UCSD-AML1 (cell line): ENCODE measurements around the gene TNF.

ENCODE experiments used
- DNase-seq: peaks from one replicate; lab custom pipeline; 2025; ENCODE audit not compliant: unreplicated experiment; lab: John Stamatoyannopoulos, UW

The TNF gene

GRCh38 chr6:31572041-31572911 lies 3.1 kb upstream of the TNF start, which contains the start of gene LTA:
Gene LTA, plus strand, starts transcription at chr6:31572289. Its CDS starts 454 bp downstream, at chr6:31572743.
- DNase-seq: no peak

DNA sequence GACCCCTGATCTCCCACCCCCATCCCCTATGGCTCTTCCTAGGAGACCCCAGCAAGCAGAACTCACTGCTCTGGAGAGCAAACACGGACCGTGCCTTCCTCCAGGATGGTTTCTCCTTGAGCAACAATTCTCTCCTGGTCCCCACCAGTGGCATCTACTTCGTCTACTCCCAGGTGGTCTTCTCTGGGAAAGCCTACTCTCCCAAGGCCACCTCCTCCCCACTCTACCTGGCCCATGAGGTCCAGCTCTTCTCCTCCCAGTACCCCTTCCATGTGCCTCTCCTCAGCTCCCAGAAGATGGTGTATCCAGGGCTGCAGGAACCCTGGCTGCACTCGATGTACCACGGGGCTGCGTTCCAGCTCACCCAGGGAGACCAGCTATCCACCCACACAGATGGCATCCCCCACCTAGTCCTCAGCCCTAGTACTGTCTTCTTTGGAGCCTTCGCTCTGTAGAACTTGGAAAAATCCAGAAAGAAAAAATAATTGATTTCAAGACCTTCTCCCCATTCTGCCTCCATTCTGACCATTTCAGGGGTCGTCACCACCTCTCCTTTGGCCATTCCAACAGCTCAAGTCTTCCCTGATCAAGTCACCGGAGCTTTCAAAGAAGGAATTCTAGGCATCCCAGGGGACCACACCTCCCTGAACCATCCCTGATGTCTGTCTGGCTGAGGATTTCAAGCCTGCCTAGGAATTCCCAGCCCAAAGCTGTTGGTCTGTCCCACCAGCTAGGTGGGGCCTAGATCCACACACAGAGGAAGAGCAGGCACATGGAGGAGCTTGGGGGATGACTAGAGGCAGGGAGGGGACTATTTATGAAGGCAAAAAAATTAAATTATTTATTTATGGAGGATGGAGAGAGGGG lies 1.9 kb upstream of the TNF start:
- DNase-seq: no peak

DNA sequence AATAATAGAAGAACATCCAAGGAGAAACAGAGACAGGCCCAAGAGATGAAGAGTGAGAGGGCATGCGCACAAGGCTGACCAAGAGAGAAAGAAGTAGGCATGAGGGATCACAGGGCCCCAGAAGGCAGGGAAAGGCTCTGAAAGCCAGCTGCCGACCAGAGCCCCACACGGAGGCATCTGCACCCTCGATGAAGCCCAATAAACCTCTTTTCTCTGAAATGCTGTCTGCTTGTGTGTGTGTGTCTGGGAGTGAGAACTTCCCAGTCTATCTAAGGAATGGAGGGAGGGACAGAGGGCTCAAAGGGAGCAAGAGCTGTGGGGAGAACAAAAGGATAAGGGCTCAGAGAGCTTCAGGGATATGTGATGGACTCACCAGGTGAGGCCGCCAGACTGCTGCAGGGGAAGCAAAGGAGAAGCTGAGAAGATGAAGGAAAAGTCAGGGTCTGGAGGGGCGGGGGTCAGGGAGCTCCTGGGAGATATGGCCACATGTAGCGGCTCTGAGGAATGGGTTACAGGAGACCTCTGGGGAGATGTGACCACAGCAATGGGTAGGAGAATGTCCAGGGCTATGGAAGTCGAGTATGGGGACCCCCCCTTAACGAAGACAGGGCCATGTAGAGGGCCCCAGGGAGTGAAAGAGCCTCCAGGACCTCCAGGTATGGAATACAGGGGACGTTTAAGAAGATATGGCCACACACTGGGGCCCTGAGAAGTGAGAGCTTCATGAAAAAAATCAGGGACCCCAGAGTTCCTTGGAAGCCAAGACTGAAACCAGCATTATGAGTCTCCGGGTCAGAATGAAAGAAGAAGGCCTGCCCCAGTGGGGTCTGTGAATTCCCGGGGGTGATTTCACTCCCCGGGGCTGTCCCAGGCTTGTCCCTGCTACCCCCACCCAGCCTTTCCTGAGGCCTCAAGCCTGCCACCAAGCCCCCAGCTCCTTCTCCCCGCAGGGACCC lies 981 bp upstream of the TNF start:
- DNase-seq: no peak

DNA sequence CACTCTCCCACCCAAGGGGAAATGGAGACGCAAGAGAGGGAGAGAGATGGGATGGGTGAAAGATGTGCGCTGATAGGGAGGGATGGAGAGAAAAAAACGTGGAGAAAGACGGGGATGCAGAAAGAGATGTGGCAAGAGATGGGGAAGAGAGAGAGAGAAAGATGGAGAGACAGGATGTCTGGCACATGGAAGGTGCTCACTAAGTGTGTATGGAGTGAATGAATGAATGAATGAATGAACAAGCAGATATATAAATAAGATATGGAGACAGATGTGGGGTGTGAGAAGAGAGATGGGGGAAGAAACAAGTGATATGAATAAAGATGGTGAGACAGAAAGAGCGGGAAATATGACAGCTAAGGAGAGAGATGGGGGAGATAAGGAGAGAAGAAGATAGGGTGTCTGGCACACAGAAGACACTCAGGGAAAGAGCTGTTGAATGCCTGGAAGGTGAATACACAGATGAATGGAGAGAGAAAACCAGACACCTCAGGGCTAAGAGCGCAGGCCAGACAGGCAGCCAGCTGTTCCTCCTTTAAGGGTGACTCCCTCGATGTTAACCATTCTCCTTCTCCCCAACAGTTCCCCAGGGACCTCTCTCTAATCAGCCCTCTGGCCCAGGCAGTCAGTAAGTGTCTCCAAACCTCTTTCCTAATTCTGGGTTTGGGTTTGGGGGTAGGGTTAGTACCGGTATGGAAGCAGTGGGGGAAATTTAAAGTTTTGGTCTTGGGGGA lies 754 bp downstream of the TNF start:
- no peak for DNase-seq

- DNase-seq: peak; percentile 63
Measured at GRCh38 chr6:31576897-31577578, 1.7 kb downstream of the TNF start.

- DNase-seq: no peak
Measured at GRCh38 chr6:31577579-31577966, 2.2 kb downstream of the TNF start.

DNA sequence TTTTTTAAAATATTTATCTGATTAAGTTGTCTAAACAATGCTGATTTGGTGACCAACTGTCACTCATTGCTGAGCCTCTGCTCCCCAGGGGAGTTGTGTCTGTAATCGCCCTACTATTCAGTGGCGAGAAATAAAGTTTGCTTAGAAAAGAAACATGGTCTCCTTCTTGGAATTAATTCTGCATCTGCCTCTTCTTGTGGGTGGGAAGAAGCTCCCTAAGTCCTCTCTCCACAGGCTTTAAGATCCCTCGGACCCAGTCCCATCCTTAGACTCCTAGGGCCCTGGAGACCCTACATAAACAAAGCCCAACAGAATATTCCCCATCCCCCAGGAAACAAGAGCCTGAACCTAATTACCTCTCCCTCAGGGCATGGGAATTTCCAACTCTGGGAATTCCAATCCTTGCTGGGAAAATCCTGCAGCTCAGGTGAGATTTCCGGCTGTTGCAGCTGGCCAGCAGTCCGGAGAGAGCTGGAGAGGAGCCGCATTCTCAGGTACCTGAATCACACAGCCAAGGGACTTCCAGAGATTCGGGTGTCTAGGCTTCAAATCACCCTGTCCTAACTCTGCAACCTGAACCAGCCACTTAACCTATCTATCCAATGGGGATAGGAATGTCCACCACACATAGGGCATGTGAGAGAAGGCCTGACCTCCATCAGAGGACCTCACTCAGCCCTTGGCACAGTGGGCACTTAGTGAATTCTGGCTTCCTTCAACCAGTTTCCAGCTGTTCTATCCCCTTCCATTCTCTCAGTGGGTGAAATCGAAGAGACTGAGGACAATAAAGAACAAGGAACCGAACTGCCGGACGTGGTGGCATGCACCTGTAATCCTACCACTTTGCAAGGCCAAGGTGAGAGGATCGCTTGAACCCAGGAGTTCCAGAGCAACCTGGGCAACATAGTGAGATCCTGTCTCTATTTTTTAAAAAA lies 3.1 kb downstream of the TNF start:
- DNase-seq: no peak

DNA sequence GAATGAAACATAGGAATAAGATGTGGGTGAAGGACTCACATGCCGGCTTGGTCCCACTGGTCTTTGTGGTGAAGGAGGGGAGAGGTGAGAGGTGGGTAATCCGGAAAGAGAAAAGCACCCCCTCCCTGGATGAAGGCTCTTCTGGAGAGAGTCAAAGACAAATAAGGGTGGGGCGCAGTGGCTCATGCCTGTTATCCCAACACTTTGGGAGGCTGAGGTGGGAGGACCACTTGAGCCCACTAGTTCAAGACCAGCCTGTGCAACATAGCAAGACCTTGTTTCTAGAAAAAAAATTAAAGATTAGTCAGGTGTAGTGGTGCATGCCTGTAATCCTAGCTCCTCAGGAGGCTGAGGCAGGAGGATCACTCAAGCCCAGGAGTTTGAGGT lies 3.7 kb downstream of the TNF start:
- DNase-seq: no peak

GRCh38 chr6:31579546-31580437 lies 4.4 kb downstream of the TNF start:
- DNase-seq: no peak

GRCh38 chr6:31580438-31580740 lies 5.0 kb downstream of the TNF start:
- DNase-seq: no peak

DNA sequence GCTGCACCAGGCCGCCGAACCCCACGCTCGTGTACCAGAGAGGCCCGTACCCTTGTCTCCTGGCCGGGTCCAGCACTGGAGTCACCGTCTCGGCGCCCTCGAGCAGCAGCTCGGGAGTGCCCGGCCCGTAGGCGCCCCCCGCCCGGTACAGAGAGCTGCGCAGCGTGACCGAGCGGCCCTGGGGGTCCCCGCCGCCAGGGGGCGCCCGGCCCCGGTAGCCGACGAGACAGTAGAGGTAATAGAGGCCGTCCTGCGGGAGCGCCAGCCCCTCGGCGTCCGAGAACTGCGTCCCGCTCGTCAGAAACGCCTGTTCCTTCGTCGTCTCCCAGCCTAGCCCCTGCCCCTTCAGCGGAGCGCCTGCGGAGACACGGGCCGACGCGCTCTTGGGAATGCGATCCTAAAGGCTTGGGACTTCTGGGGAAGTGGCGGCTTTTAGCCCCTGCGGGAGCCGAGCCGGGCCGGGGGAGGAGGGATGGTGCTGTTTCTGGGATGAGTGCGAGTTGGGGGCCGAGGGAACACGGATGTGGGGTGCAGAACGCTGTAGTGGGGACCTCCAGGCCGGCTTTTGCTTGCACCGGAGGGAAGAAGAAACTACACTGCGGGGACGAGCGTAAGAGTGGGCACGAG lies 5.6 kb downstream of the TNF start:
- DNase-seq: peak; percentile 91

- no peak for DNase-seq
Measured at GRCh38 chr6:31581434-31582229, 6.3 kb downstream of the TNF start.

DNA sequence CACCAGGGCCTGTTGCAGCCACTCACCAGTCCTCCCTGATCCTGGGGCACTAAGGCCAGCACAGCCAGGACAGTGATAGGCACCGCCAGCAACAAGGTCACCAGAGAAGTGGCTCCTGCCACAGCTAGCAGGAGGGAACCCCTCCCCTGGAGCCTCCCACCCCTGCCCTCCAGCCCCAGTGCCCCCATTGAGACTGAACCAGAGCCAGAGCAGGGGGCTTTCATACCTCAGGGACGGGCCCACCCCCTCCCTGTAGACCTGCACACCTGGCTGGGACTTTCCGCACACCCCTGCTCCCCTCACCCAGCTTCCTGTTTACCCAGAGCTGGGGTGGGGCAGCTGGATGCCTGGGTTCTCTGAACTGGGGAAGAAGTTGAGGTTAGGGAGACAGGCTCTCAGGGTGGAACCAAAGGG lies 6.9 kb downstream of the TNF start, which contains the start of gene LTB:
Gene LTB (minus strand): TSS at position 195 of the 414 bp plus-strand sequence. CDS start 7 bp downstream, at position 188.
- DNase-seq: no peak

DNA sequence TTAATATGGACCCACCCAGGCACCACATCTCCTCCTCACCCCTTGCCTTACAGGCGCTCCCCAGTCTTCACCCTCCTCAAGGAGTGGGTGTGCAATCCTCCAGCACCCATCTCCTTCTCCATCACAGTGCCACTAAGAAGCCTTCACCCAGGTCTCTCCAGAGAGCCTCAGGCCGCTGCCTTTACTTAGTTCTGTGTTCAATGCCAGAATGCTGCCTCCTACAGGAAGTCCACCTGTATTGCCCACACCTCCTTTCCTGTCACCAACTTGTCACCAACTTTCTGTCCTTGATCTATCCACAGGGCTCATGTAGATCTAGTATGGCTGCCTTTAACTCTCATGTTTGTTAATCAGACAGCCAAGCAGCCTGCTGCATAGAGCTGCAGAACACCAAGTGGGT lies 10.1 kb downstream of the TNF start:
- no peak for DNase-seq

DNA sequence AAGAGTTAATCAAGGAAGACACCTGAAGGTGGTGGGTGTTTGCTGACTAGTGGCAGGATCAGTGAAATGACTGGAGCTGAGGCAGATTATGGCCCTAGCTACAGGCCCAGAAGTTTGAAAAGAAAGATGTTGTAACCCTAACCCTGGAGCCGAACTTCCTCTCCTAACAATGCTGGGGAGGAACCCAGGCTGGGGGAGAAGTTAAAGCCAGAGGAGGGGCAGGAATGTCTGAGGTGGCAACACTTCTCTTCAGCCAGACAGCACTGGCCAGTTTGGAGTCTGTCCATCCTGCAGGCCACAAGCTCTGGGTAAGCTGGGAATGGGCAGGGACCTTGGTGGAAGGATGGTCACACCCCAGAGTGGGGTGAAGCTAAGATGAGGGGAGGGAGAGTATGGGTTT lies 10.6 kb downstream of the TNF start, which contains the start of gene LST1:
Gene LST1 (plus strand): TSS at position 270 of the 400 bp plus-strand sequence. CDS start 1,023 bp downstream, outside the sequence.
- DNase-seq: peak; percentile 81

GRCh38 chr6:31586599-31587281 lies 11.4 kb downstream of the TNF start:
- DNase-seq: peak; percentile 92
